ENCODE results near the gene SMCO1.

SMCO1 gene

DNA sequence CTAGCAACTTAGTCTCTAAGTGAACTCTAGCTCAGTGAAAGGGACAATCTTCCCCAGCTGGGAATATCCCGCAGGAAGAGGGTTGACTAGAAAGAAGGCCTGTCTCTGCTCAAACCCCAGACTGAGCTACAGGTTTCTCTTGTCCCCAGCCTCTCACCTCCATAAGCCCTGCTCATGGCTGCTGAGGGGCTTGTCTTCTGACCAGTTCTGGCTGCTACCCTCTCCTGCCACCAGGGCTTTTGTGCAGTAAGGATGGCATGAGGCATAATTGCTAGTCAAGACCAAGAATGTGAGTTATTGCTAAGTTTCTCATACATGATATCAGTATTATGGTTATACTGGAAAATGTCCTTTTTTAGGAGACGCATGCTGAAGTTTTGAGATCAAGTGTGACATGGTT is 31.9 kb upstream of the SMCO1 start:
- H3K4me3 ChIP-seq (ENCODE audit: low read length): no peak overlapping the region

DNA sequence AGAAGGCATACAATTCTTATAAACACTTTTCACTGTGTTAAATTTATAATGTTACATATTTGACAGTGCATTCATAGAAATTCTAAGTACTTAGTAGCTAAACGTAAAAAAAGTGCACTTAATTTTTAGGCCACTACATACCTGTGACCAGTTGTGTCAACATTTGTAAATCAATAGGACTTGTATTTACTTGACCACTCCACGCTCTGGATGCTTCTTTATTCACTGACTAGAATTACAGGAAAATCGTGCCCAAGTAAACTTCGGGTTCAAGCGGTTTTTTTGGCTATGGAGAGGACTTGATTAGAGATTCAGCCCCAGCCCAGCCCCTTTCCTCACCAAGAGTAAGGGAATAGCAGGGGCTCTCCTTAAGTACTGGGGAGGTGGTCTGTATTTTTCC is 31.4 kb upstream of the SMCO1 start:
- no peaks in the 10 kb centered on the region for H3K4me1 ChIP-seq (ENCODE audit: control insufficient read depth, low read length)
- H3K27ac ChIP-seq (ENCODE audit: low read depth, low read length): no peak overlapping the region
- no peaks in the 10 kb centered on the region for H3K27me3 ChIP-seq (ENCODE audit: control insufficient read depth, low read length)
- H3K36me3 ChIP-seq (ENCODE audit: control insufficient read depth, low read length): no peaks in the 10 kb centered on the region
- peaks cover 18% of the 10 kb centered on the region for H3K9me3 ChIP-seq (ENCODE audit: control insufficient read depth, insufficient read depth, low read length)
- TF ChIP-seq EZH2phosphoT487 (IDR thresholded peaks at IDR 0.05; ENCODE audit: borderline replicate concordance, low read length): no peak
- TF ChIP-seq, protein P1, sequence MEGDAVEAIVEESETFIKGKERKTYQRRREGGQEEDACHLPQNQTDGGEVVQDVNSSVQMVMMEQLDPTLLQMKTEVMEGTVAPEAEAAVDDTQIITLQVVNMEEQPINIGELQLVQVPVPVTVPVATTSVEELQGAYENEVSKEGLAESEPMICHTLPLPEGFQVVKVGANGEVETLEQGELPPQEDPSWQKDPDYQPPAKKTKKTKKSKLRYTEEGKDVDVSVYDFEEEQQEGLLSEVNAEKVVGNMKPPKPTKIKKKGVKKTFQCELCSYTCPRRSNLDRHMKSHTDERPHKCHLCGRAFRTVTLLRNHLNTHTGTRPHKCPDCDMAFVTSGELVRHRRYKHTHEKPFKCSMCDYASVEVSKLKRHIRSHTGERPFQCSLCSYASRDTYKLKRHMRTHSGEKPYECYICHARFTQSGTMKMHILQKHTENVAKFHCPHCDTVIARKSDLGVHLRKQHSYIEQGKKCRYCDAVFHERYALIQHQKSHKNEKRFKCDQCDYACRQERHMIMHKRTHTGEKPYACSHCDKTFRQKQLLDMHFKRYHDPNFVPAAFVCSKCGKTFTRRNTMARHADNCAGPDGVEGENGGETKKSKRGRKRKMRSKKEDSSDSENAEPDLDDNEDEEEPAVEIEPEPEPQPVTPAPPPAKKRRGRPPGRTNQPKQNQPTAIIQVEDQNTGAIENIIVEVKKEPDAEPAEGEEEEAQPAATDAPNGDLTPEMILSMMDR (IDR thresholded peaks at IDR 0.05; ENCODE audit: low read depth, low read length, poor library complexity, severe bottlenecking): no peak
- no peaks in the 10 kb centered on the region for H3K9me2 ChIP-seq (replicated peaks; ENCODE audit: control insufficient read depth, low read length)
- no peaks in the 10 kb centered on the region for H4K20me1 ChIP-seq (ENCODE audit: control insufficient read depth, insufficient read depth, low read depth, low read length)
- H3F3A ChIP-seq (ENCODE audit: control insufficient read depth, insufficient read depth): no peaks in the 10 kb centered on the region
- H3K4me2 ChIP-seq (ENCODE audit: low read length): no peak overlapping the region
- no peak overlapping the region for H3K4me3 ChIP-seq (ENCODE audit: low read length)
- no peaks in the 10 kb centered on the region for H3K79me2 ChIP-seq (ENCODE audit: control insufficient read depth, low read length)

More for the DNA sequence above, 31.9 kb upstream of the SMCO1 start:
- TF ChIP-seq, protein P1 (IDR thresholded peaks at IDR 0.05; ENCODE audit: low read depth, low read length, poor library complexity, severe bottlenecking): no peak
- TF ChIP-seq EZH2phosphoT487 (IDR thresholded peaks at IDR 0.05; ENCODE audit: borderline replicate concordance, low read length): no peak
- Histone ChIP-seq H4K20me1 (ENCODE audit: control insufficient read depth, insufficient read depth, low read depth, low read length) (no peaks in the 10 kb centered on the region), H3K4me1 (ENCODE audit: control insufficient read depth, low read length) (no peaks in the 10 kb centered on the region), H3K27ac (ENCODE audit: low read depth, low read length) (no peak overlapping the region), H3K36me3 (ENCODE audit: control insufficient read depth, low read length) (no peaks in the 10 kb centered on the region), H3F3A (ENCODE audit: control insufficient read depth, insufficient read depth) (no peaks in the 10 kb centered on the region), H3K4me2 (ENCODE audit: low read length) (no peak overlapping the region), H3K27me3 (ENCODE audit: control insufficient read depth, low read length) (no peaks in the 10 kb centered on the region), H3K9me2 (replicated peaks; ENCODE audit: control insufficient read depth, low read length) (no peaks in the 10 kb centered on the region), H3K79me2 (ENCODE audit: control insufficient read depth, low read length) (no peaks in the 10 kb centered on the region), H3K9me3 (ENCODE audit: control insufficient read depth, insufficient read depth, low read length) (peaks cover 18% of the 10 kb centered on the region)

DNA sequence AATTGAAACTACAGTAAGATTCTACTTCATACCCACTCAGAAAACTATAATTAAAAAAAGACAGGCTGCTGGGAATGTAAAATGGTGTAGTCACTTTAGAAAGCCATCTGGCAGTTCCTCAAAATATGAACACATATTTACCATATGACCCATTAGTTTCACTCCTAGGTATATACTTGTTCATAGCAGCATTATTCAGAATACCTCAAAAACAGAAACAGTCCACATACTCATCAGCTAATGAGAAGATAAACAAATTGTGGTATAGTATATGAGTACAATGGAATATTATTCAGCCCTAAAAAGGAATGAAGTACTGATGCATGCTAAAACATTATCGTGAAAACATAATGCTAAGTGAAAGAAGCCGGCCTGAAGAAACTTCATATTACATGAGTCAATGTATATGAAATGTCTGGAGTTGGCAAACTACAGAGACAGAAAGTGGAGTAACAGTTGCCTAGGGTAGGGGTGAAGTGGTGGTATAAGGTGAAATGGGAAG is 29.4 kb upstream of the SMCO1 start:
- TF ChIP-seq, protein P1 (IDR thresholded peaks at IDR 0.05; ENCODE audit: low read depth, low read length, poor library complexity, severe bottlenecking): no peak
- TF ChIP-seq EZH2phosphoT487 (IDR thresholded peaks at IDR 0.05; ENCODE audit: borderline replicate concordance, low read length): no peak
- no peaks in the 10 kb centered on the region for H3K27me3 ChIP-seq (ENCODE audit: control insufficient read depth, low read length)
- H3K4me2 ChIP-seq (ENCODE audit: low read length): no peak overlapping the region
- no peaks in the 10 kb centered on the region for H3K36me3 ChIP-seq (ENCODE audit: control insufficient read depth, low read length)
- peaks cover 7% of the 10 kb centered on the region for H3K9me3 ChIP-seq (ENCODE audit: control insufficient read depth, insufficient read depth, low read length)
- no peaks in the 10 kb centered on the region for H3K79me2 ChIP-seq (ENCODE audit: control insufficient read depth, low read length)
- no peaks in the 10 kb centered on the region for H3K4me1 ChIP-seq (ENCODE audit: control insufficient read depth, low read length)
- H3K27ac ChIP-seq (ENCODE audit: low read depth, low read length): no peak overlapping the region
- H3K9me2 ChIP-seq (replicated peaks; ENCODE audit: control insufficient read depth, low read length): no peaks in the 10 kb centered on the region
- no peaks in the 10 kb centered on the region for H4K20me1 ChIP-seq (ENCODE audit: control insufficient read depth, insufficient read depth, low read depth, low read length)
- H3K4me3 ChIP-seq (ENCODE audit: low read length): no peak overlapping the region
- H3F3A ChIP-seq (ENCODE audit: control insufficient read depth, insufficient read depth): no peaks in the 10 kb centered on the region
